Measurements from ENCODE around the gene SPTBN5. TPM values are rescaled to one million over a fixed set of nuclear protein-coding genes. Genes with fewer than 3 reads are reported as not detected.

The SPTBN5 gene
- total and polyA plus RNA-seq, 10 of the 15 experiments (the other 5 are each of a cell fraction or from before 2014, with no cell fraction given), result under 0.01 to 0.18 (median 0.04) TPM; not detected in 4

DNA sequence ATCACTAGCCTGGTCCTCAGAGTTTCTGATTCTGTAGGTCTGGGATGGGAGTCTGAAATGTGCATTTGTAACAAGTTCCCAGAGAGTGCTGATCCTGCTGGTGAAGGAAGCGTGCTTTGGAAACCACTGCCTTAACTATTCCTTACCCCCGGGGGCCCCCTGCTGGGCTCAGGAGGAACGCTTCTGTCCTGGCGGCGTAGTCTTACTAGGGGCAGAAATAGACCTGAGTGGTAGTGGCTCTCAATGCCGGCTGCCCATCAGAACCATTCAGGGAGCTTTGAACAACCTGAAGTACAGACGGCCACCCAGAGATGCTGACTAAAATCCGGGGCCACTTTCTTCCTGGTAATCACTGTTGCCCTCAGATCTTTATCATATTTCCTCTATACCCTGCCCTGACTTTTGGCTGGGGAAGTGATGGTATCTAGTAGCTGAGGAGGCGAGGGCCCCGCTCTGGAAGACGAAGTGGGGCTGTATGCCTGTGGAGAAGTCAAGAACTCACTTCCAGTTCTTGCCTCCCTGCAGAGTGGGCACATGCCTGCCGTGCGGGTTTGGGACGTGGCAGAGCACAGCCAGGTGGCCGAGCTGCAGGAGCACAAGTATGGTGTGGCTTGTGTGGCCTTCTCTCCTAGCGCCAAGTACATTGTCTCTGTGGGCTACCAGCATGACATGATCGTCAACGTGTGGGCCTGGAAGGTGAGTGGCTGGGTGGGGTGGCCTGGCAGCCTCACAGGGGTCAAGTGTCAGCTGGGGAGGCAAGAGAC, 82.2 kb downstream of the SPTBN5 start (continued):
- TF ChIP-seq E2F8 (IDR thresholded peaks at IDR 0.05; ENCODE audit: low read depth, partially characterized antibody), result no peak
- no peak for TF ChIP-seq HSF1 (IDR thresholded peaks at IDR 0.05; ENCODE audit: low read depth, low read length)
- peak; percentile 22 to 23; a peak in 1 of 4 replicates for TF ChIP-seq IKZF2 (IDR thresholded peaks at IDR 0.05)
- peak; percentile 43 for TF ChIP-seq RELA (IDR thresholded peaks at IDR 0.05; ENCODE audit: borderline replicate concordance, partially characterized antibody)
- peak; percentile 51 for TF ChIP-seq RUNX3 (IDR thresholded peaks at IDR 0.05; ENCODE audit: low read length)
- TF ChIP-seq, protein P1, sequence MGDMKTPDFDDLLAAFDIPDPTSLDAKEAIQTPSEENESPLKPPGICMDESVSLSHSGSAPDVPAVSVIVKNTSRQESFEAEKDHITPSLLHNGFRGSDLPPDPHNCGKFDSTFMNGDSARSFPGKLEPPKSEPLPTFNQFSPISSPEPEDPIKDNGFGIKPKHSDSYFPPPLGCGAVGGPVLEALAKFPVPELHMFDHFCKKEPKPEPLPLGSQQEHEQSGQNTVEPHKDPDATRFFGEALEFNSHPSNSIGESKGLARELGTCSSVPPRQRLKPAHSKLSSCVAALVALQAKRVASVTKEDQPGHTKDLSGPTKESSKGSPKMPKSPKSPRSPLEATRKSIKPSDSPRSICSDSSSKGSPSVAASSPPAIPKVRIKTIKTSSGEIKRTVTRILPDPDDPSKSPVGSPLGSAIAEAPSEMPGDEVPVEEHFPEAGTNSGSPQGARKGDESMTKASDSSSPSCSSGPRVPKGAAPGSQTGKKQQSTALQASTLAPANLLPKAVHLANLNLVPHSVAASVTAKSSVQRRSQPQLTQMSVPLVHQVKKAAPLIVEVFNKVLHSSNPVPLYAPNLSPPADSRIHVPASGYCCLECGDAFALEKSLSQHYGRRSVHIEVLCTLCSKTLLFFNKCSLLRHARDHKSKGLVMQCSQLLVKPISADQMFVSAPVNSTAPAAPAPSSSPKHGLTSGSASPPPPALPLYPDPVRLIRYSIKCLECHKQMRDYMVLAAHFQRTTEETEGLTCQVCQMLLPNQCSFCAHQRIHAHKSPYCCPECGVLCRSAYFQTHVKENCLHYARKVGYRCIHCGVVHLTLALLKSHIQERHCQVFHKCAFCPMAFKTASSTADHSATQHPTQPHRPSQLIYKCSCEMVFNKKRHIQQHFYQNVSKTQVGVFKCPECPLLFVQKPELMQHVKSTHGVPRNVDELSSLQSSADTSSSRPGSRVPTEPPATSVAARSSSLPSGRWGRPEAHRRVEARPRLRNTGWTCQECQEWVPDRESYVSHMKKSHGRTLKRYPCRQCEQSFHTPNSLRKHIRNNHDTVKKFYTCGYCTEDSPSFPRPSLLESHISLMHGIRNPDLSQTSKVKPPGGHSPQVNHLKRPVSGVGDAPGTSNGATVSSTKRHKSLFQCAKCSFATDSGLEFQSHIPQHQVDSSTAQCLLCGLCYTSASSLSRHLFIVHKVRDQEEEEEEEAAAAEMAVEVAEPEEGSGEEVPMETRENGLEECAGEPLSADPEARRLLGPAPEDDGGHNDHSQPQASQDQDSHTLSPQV (IDR thresholded peaks at IDR 0.05), result peak; percentile 62; the same call in 1 of the 2 replicates
- no peak for TF ChIP-seq NFIC (IDR thresholded peaks at IDR 0.05; ENCODE audit: low read depth, low read length)
- no peak for TF ChIP-seq POU2F2 (IDR thresholded peaks at IDR 0.05; ENCODE audit: borderline replicate concordance, low read depth, low read length)
- TF ChIP-seq SIX5 (IDR thresholded peaks at IDR 0.05; ENCODE audit: low read depth, low read length, severe bottlenecking), result no peak
- no peak for TF ChIP-seq NBN (IDR thresholded peaks at IDR 0.05)
- TF ChIP-seq RB1 (IDR thresholded peaks at IDR 0.05; ENCODE audit: borderline replicate concordance), result no peak
- TF ChIP-seq ZZZ3 (IDR thresholded peaks at IDR 0.05; ENCODE audit: control insufficient read depth, insufficient read length, low read depth), result no peak
- peak; percentile 98 for TF ChIP-seq SMC3 (IDR thresholded peaks at IDR 0.05; ENCODE audit: borderline replicate concordance, low read length)
- TF ChIP-seq, protein P2, sequence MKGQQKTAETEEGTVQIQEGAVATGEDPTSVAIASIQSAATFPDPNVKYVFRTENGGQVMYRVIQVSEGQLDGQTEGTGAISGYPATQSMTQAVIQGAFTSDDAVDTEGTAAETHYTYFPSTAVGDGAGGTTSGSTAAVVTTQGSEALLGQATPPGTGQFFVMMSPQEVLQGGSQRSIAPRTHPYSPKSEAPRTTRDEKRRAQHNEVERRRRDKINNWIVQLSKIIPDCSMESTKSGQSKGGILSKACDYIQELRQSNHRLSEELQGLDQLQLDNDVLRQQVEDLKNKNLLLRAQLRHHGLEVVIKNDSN (IDR thresholded peaks at IDR 0.05; ENCODE audit: borderline replicate concordance, extremely low read length, insufficient read depth, low read depth, low read length), result no peak
- TF ChIP-seq RFX5 (IDR thresholded peaks at IDR 0.05; ENCODE audit: low read depth, low read length), result no peak
- TF ChIP-seq TCF12 (IDR thresholded peaks at IDR 0.05; ENCODE audit: low read depth, low read length), result no peak
- no peak for TF ChIP-seq MXI1 (IDR thresholded peaks at IDR 0.05; ENCODE audit: low read depth, low read length)
- TF ChIP-seq CTCF (IDR thresholded peaks at IDR 0.05 in 2 of 3, conservative IDR thresholded peaks at IDR 0.05 in 1 of 3; ENCODE audit: control insufficient read depth in 2 of 3, extremely low read depth in 1 of 3, insufficient read depth in 1 of 3, low read depth in 3 of 3, low read length in 3 of 3), result peak; percentile 90 to 94 (median 92)

Data from GM12878 (cell line).